GM10248 (cell line): ENCODE measurements around the gene VWA1.

Experiments
- CTCF ChIA-PET: fragments of 300-600 bp; sonication (Branson Sonifier 250); formaldehyde crosslinking; extraction: SDS; loops from one replicate; lab custom pipeline; 2021; ENCODE audit warnings: antibody characterized with exemption; lab: Yijun Ruan, JAX
- POLR2A ChIA-PET: fragments of 350-650 bp; sonication (Branson Sonifier 250); formaldehyde crosslinking; extraction: SDS; loops from one replicate; lab custom pipeline; 2020; ENCODE audit warnings: antibody characterized with exemption; lab: Yijun Ruan, JAX
- DNase-seq: peaks from one replicate; pipeline ENCODE4 v3.0.0; 2012; ENCODE audit errors: extremely low spot score
- CTCF ChIP-seq: IDR thresholded peaks from 2 replicates; pipeline ENCODE4 v1.5.1; 2012; ENCODE audit warnings: mild to moderate bottlenecking, low read depth; ENCODE audit errors: extremely low read depth, missing control alignments, control extremely low read depth

Gene VWA1

GRCh38 chr1:1435106-1435903, at the start of gene VWA1:
VWA1 (plus strand) TSS chr1:1435690; CDS start chr1:1435749, 59 bp downstream.
- peak; percentile 91 for DNase-seq
- ChIA-PET POLR2A (no interaction called here), CTCF (interaction anchor here (1.5 kb wide), 1 partner anchor 64 kb away, joined by 4 read pairs; no protein-coding TSS in a partner anchor)
- TF ChIP-seq CTCF: no peak

- DNase-seq: no peak
Measured at GRCh38 chr1:1385931-1386330, 49.6 kb upstream of the VWA1 start.

GRCh38 chr1:1387098-1388077, 48.1 kb upstream of the VWA1 start:
- ChIA-PET POLR2A (no interaction called here), CTCF (interaction anchor here (1.2 to 2.8 kb wide), 2 partner anchors 9 to 11 kb away, joined by 4 to 10 read pairs; partner anchors contain the start of gene CCNL2)
- no peak for TF ChIP-seq CTCF
- DNase-seq: no peak

More at GRCh38 chr1:1385931-1386330, 49.6 kb upstream of the VWA1 start:
- TF ChIP-seq CTCF: no peak
- ChIA-PET CTCF (interaction anchor here (1.2 to 1.5 kb wide), 3 partner anchors 11 to 14 kb away, joined by 3 to 8 read pairs (median 4); partner anchors contain the start of genes AURKAIP1 and CCNL2), POLR2A (interaction anchor here (0.8 kb wide), 1 partner anchor 9 kb away, joined by 3 read pairs; no protein-coding TSS in a partner anchor)

- no peak for TF ChIP-seq CTCF
- no peak for DNase-seq
- ChIA-PET CTCF (interaction anchor here (1.2 to 2.8 kb wide), 2 partner anchors 10 to 11 kb away, joined by 4 to 10 read pairs; partner anchors contain the start of gene CCNL2), POLR2A (interaction anchor here (1.5 kb wide), 1 partner anchor 11 kb away, joined by 8 read pairs; the partner anchor contains the start of gene CCNL2)
Measured at GRCh38 chr1:1388078-1388472, 47.4 kb upstream of the VWA1 start.

GRCh38 chr1:1390675-1391074, 44.8 kb upstream of the VWA1 start:
- POLR2A ChIA-PET: no interaction called here
- CTCF ChIA-PET: interaction anchor here (1.0 to 1.5 kb wide), 3 partner anchors 10 to 16 kb away, joined by 3 to 6 read pairs (median 4); partner anchors contain the start of gene AURKAIP1
- no peak for TF ChIP-seq CTCF
- no peak for DNase-seq

GRCh38 chr1:1391225-1391624, 44.3 kb upstream of the VWA1 start:
- ChIA-PET POLR2A (no interaction called here), CTCF (interaction anchor here (1.0 to 2.2 kb wide), 7 partner anchors 9 to 113 kb away, joined by 3 to 6 read pairs (median 3); partner anchors contain the start of gene AURKAIP1)
- DNase-seq: no peak
- no peak for TF ChIP-seq CTCF
